NCI-H345 (cell line): ENCODE measurements around the gene MCRS1.

Experiments
- DNase-seq: peaks from one replicate; lab custom pipeline; 2025; lab: John Stamatoyannopoulos, UW

Gene MCRS1

DNA sequence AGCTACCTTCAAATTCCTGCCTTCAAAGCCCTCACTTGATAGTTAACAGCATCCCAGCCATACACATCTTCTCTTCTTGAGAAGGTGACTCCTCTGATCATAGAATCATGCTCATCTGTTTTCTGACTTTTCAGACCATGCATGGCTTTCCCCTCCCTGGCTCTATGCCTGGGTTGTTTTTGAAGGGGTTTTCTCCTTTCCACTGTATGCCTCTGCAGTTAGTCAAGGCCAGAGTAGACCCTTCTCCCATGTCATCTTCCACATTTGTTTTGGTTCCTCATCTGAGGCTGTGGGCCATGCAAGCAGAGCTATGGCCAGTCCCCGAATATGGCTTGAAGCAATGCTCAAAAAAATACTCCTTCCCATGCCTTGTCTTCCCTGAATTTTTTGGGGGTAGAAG, 14.3 kb upstream of the MCRS1 start:
- DNase-seq = no peak

DNA sequence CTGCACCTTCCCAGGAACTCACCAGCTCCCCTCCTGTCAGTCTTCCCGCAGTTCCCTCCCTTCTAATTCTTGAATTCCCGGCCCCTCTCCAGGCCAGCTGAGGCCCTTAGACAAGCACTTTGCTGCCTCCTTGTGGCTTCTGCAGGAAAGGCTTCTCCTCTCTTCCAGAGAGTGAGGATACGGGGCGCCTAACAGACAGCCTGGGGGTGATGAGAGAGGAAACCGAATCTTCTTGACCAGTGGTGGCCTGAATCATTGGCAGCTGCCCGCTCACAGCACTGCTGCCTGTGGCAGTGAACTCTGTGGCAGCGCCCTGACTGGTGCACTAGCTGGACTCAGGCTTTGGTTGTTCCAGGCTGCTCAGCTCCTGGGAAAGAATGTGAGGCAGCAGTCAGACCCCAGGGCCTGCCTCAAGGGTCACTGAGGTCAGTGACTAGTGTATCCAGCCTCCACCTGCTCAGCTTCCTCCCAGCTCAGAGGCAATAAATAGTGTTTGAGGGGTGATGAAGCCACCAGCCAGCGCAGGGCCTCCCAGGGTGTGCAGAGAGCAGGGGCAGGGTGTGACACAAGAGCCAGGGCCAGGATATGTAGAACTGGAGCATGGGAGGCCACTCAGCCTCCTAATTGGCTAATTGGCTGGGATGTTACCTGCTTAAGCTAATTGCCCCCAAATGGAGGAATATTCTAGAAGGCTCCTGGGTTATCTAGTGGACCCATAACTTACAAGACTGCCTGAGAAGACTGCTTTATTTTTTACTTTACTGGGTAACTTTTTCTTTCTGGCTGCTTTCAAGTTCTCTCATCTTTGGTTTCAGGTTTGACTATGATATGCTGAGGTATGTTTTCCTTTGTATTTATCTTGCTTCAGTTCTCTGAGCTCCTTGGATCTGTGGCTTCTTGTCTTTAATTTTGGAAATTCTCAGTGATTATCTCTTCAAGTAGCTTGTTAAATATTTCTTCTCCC, 12.9 kb upstream of the MCRS1 start:
- peak; percentile 3 for DNase-seq

- no peak for DNase-seq
Observed at GRCh38 chr12:49578471-49579112, 10.7 kb upstream of the MCRS1 start.

GRCh38 chr12:49577589-49578315, 9.8 kb upstream of the MCRS1 start:
- no peak for DNase-seq

GRCh38 chr12:49568442-49569162, 660 bp upstream of the MCRS1 start:
- no peak for DNase-seq

DNA sequence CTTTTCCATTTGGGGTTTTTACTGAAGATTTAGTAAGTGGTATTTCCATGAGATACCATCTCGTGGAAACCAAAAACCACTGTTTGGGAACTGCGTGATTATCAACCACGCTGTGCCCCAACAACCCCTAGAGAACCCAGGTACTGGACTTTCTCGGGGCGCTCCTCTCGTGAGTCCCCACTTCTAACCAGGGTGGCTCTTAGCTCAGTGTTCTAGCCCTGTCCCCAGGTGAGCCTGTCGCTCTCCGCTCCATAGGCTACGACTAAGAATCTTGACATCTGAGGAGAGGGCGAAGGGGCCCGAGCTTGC, 686 bp downstream of the MCRS1 start:
- DNase-seq = no peak

GRCh38 chr12:49566361-49566760, 1.6 kb downstream of the MCRS1 start:
- DNase-seq = no peak

DNA sequence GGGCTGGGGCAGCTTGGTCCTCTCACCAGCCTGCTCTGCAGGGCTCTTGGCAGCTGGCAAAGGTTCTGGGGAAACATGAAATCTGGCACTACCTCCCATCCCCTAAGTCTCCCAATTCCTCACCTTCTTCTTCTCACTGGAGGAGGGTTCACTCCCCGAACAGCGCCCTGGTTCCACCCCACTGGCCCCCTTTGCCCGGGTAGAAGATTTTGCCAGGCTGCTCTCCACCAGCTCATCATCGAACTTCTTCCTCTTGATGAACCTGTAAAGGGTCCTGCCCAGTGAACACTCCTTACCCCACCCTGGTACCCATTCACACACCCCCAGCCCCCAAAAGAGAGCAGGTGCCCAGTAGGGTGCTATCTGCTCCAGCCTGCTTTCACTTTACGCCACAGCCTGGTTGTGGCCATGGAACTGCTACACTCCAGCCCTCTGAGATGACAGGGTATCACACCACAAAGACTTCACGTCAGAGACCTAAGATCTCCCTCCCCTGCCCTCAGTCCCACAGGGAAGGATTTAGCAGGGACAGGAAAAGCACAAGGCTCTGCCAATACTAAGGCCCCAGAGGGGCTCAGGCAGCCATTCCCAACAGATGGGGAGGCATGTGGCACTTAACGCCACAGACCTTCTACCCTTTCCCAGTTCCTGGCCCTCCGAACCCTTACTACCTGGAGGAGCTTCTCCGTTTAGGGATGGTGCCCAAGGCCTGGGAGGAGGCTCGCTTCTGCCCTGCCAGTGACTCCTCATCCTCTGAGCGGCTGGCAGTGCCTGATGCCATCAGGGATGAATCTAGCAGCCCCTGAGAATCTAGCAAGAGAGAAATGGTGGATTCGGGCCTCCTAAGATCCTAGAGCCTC, 2.3 kb downstream of the MCRS1 start:
- DNase-seq = no peak

GRCh38 chr12:49564686-49565405, 3.1 kb downstream of the MCRS1 start:
- DNase-seq = no peak

DNA sequence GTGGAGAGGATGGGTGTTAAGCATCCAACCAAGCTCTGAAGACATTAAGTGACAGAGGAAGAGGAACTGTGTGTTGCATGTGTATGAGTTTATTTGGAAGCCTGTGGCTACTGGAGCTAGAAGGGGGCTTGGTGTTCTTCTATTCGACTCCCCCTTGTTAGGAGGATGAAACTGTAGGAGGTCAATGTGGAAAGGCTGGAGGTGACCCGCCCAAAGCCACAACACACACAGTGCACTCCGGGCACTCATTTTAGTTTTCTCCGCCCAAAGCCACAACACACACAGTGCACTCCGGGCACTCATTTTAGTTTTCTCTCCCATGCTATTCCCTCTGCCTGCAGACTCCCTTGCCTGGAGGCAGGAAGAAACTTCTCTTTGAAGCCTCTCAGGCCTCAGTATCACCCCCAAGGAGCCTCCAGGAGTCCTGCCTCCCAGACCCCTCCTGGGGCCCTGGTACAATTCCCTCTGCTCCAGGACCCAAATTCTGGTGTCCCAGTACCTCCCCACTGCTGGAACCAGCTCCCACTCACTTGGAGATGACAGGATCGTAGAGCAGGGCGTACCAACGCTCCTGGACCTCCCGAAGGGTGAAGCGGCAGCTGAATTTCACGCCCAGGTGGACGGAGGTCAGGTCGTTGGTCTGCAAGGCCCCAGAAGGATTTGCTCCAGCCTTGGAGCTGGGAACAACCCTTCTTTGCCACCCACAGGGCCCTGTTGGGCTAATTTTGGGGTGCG, 3.8 kb downstream of the MCRS1 start:
- no peak for DNase-seq

- no peak for DNase-seq
Observed at GRCh38 chr12:49562831-49563230, 5.1 kb downstream of the MCRS1 start.

DNA sequence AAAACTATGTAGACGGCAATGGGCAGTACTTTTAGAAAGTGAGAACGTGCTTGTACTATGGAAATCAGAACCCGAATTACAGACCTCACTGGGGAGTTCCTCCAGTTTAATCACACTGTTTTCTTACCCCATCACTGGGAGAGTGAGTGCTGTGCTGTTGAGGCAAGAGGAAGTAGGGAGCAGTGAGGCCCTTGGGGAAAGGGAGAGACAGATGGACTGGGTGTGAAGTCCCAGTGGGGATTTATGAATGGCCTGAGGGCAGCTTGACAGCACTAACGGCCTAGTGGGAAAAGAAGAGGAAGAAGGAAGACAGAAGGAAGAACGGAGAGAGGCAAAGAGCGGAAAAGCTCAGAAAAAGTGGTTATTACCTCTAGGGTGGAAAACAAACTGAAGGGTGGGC, 5.7 kb downstream of the MCRS1 start:
- no peak for DNase-seq

DNA sequence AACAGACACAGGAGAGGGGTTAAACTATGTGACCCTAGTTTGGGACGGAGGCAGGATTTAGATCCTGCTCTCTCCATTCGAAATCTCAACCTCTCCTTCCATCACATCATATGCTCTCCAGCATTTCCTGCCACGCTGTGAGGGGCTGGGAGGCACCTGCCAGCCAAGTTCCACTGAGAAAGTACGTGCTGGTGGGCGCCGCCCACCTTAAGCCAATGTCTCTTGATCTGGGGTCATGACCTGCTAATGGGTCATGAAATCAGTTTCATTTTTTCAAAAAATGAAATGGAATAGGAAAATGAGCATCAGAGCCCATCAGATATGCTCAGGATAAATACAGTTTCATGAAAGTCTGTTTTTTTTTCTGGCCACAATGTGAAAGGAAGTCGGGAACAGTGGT, 7.2 kb downstream of the MCRS1 start:
- DNase-seq = no peak

DNA sequence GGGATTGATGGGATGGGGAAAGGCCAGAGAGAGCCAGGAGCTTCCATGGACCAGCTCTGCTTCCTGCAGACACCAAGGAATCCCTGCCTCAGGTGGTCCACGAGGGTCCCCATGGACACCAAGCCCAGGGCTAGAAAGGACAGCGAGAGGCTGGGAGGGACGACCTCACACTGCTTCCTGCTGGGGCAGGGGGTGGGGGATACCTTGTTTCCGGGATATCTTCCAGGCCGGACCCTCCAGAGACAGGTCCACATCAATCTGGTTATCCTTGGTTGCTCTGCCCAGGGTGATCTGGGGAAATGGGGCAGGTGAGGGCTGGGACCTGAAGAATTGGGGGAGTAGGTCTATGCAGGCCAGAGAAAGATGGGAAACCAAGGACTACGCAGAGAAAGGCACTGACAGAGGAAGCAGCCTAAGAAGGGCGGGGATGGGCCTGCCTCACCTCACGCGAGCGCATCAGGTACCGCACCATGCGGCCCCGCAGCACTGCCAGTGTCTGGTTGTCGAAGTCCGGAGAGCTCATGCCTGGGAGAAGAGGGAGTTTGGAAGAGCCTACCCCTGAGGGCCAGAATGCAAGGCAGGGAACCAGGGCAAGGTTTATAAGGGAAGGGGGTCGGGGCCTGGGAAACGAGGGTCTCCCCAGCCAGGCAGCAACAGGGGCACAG, 8.8 kb downstream of the MCRS1 start:
- no peak for DNase-seq

- DNase-seq = no peak
Observed at GRCh38 chr12:49558526-49558925, 9.4 kb downstream of the MCRS1 start.

- DNase-seq = no peak
Observed at GRCh38 chr12:49557917-49558215, 10.1 kb downstream of the MCRS1 start.

GRCh38 chr12:49557187-49557916, 10.6 kb downstream of the MCRS1 start:
- no peak for DNase-seq

GRCh38 chr12:49556391-49557186, 11.4 kb downstream of the MCRS1 start:
- no peak for DNase-seq
